GM12878 (cell line): ENCODE data around the gene NEUROD1. TPM values are rescaled to one million over a fixed set of nuclear protein-coding genes. Genes with fewer than 3 reads are reported as not detected.
A peak's percentile ranks its signal among the peaks of the same experiment; 100 is the strongest.

Experiments
- ATAC-seq: fragments of 200-7000 bp; cut with Tn5 transposase; 3 replicates; pipeline ENCODE4 v1.9.1; 2020; ENCODE audit warnings: mild to moderate bottlenecking, moderate library complexity
- BruUV-seq: library from RNA; stranded (reverse); fragments of 400-500 nt; replicated peaks from 2 replicates; lab custom pipeline; 2021; lab: Mats Ljungman, UMichigan
- CTCF ChIA-PET: fragments of 300-600 bp; sonication (Branson Sonifier 250); formaldehyde crosslinking; extraction: SDS; loops from one replicate; lab custom pipeline; 2021; ENCODE audit warnings: inconsistent platforms; lab: Yijun Ruan, JAX
- POLR2A ChIA-PET: fragments of 350-600 bp; formaldehyde crosslinking; extraction: SDS; loops from one replicate; lab custom pipeline; 2021; ENCODE audit warnings: inconsistent platforms; lab: Charles Lee
- RAD21 ChIA-PET: fragments of 300-600 bp; sonication (Branson Sonifier 250); formaldehyde crosslinking; loops from one replicate; lab custom pipeline; 2023; ENCODE audit warnings: antibody characterized with exemption; ENCODE audit not compliant: unreplicated experiment; lab: Charles Lee
- SMC1A ChIA-PET: fragments of 300-600 bp; sonication (Branson Sonifier 250); formaldehyde crosslinking; loops from one replicate; lab custom pipeline; 2023; ENCODE audit not compliant: unreplicated experiment, uncharacterized antibody; lab: Charles Lee
- DNase-seq: peaks from one replicate; pipeline ENCODE4 v3.0.0-alpha.2; 2011; ENCODE audit warnings: low read depth, low spot score
- FAIRE-seq: peaks from 3 replicates; lab custom pipeline; 2011; peaks lifted over from hg19 to GRCh38; lab: Jason Lieb, UNC
- H2AFZ ChIP-seq: 2 replicates; pipeline ENCODE4 v1.6.0; 2011; ENCODE audit warnings: low read depth, low read length, control low read depth; ENCODE audit not compliant: control insufficient read depth
- H3K27ac ChIP-seq: 2 replicates; pipeline ENCODE4 v1.5.1; 2011; ENCODE audit warnings: control low read depth; ENCODE audit not compliant: control insufficient read depth, insufficient read depth
- H3K27me3 ChIP-seq, 2 experiments: replicated peaks in 1 of 2; 2 replicates each; pipeline versions ENCODE4 v1.6.0 to v1.6.1; 2011; ENCODE audit warnings: low read length in 1 of 2; ENCODE audit not compliant: control insufficient read depth in 2 of 2, insufficient read depth in 2 of 2
- H3K36me3 ChIP-seq, 2 experiments: 2 replicates each; pipeline ENCODE4 v1.5.1; 2011; ENCODE audit warnings: low read length in 1 of 2; ENCODE audit not compliant: control insufficient read depth in 2 of 2, insufficient read depth in 2 of 2
- H3K4me1 ChIP-seq: 2 replicates; pipeline ENCODE4 v1.6.1; 2011; ENCODE audit warnings: mild to moderate bottlenecking, low read length, moderate library complexity, mixed read lengths; ENCODE audit not compliant: control insufficient read depth, insufficient read depth
- H3K4me2 ChIP-seq: 2 replicates; pipeline ENCODE4 v1.6.0; 2011; ENCODE audit warnings: control low read depth; ENCODE audit not compliant: control insufficient read depth, insufficient read depth
- H3K4me3 ChIP-seq: fragments of 200-600 bp; sonication (generic); 2 replicates; pipeline ENCODE4 v1.5.1; 2016
- H3K79me2 ChIP-seq: 2 replicates; pipeline ENCODE4 v1.6.0; 2011; ENCODE audit warnings: low read length; ENCODE audit not compliant: control insufficient read depth, insufficient read depth
- H3K9ac ChIP-seq: 2 replicates; pipeline ENCODE4 v1.8.0; 2011; ENCODE audit warnings: low read length, control low read depth, mixed read lengths; ENCODE audit not compliant: control insufficient read depth, insufficient read depth
- H3K9me3 ChIP-seq: replicated peaks from 3 replicates; pipeline ENCODE4 v1.5.1; 2011; ENCODE audit warnings: mild to moderate bottlenecking, low read length; ENCODE audit not compliant: control insufficient read depth, insufficient read depth
- H4K20me1 ChIP-seq: 2 replicates; pipeline ENCODE4 v1.6.0; 2011; ENCODE audit not compliant: control insufficient read depth, insufficient read depth
- BCL11A ChIP-seq: IDR thresholded peaks from 2 replicates; pipeline ENCODE4 v1.6.1; 2011; ENCODE audit warnings: low read depth, low read length
- IKZF2 ChIP-seq, 2 experiments: fragments of 450-650 bp; IDR thresholded peaks; 2 replicates each; pipeline ENCODE4 v1.6.1; 2017; ENCODE audit warnings: mild to moderate bottlenecking in 2 of 2, moderate library complexity in 2 of 2
- NFYA ChIP-seq: IDR thresholded peaks from 2 replicates; pipeline ENCODE4 v1.6.1; 2011; ENCODE audit warnings: low read depth, mild to moderate bottlenecking, low read length, improper control_type of control experiment, borderline replicate concordance
- NFYB ChIP-seq: IDR thresholded peaks from 2 replicates; pipeline ENCODE4 v1.6.1; 2011; ENCODE audit warnings: low read depth, mild to moderate bottlenecking, low read length, improper control_type of control experiment, moderate library complexity; ENCODE audit not compliant: insufficient read depth
- SPI1 ChIP-seq: IDR thresholded peaks from 2 replicates; pipeline ENCODE4 v1.6.1; 2011; ENCODE audit warnings: low read depth, mild to moderate bottlenecking, low read length, moderate library complexity, borderline replicate concordance; ENCODE audit not compliant: insufficient read depth
- SRF ChIP-seq, 2 experiments: IDR thresholded peaks; 2 replicates each; pipeline ENCODE4 v1.6.1; 2011; ENCODE audit warnings: low read depth in 2 of 2, low read length in 2 of 2, mild to moderate bottlenecking in 1 of 2, moderate library complexity in 1 of 2
- ZNF592 ChIP-seq: fragments of 450-650 bp; IDR thresholded peaks from 2 replicates; pipeline ENCODE4 v1.6.1; 2017; ENCODE audit warnings: mild to moderate bottlenecking, moderate library complexity
- WGBS: methylation state at CpG from one replicate; pipeline ENCODE4 v1.1.6; 2016; ENCODE audit warnings: low lambda C conversion rate; ENCODE audit not compliant: insufficient replicate concordance, insufficient coverage; ENCODE audit errors: missing lambda C conversion rate; 5-methylcytosine and 5-hydroxymethylcytosine counted together
- in situ Hi-C: fragments of 300-500 bp; cut with MboI; formaldehyde crosslinking; loops from 9 replicates; pipeline ENCODE4 v1.14.3; 2018; ENCODE audit warnings: mixed read lengths
- intact Hi-C: fragments of 100-400 bp; cut with micrococcal nuclease; formaldehyde crosslinking; loops from one replicate; pipeline ENCODE4 v1.14.2; 2022; ENCODE audit not compliant: unreplicated experiment
- polyA plus RNA-seq, 11 experiments: library from polyadenylated mRNA; depleted of rRNA in 4 of 11; unstranded in 6 of 11; stranded (reverse) in 5 of 11; fragments of >200 nt; fragmentation: Nextera tagmentation in 4 of 11; fragmentation: Illumina TruSeq in 1 of 11; extraction: Ambion mirVana in 4 of 11; extraction: Trizol in 1 of 11; gene quantifications; 1 replicate in 1 of 11; 2 replicates in 10 of 11; pipeline versions ENCODE4 v1.2.1 to v1.2.3, GENCODE V29; 2011 to 2016; ENCODE audit warnings: inconsistent platforms in 2 of 11, missing spikeins in 2 of 11, low read depth in 1 of 11
- total RNA-seq, 4 experiments: library from RNA; depleted of rRNA in 3 of 4; stranded (reverse); fragments of >200 nt in 3 of 4; fragmentation: Illumina TruSeq in 1 of 4; extraction: Trizol in 1 of 4; gene quantifications; 2 replicates each; pipeline versions ENCODE4 v1.2.1 to v1.2.3, GENCODE V29; 2013 to 2021

NEUROD1 gene
- total and polyA plus RNA-seq, 10 of the 15 experiments (the other 5 are each of a cell fraction or from before 2014, with no cell fraction given), result not detected

- no TSS peak for BruUV-seq
- ChIA-PET POLR2A (no interaction called here), RAD21 (interaction anchor here (1.6 kb wide), 1 partner anchor 21 kb away, joined by 6 read pairs; no protein-coding TSS in a partner anchor), SMC1A (interaction anchor here (0.8 to 2.0 kb wide), 4 partner anchors 20 to 227 kb away, joined by 3 to 11 read pairs (median 4); no protein-coding TSS in a partner anchor), CTCF (interaction anchor here (1.0 to 3.0 kb wide), 2 partner anchors 59 to 121 kb away, joined by 3 to 8 read pairs; no protein-coding TSS in a partner anchor)
- ATAC-seq, result no peak
- FAIRE-seq, result no peak
- TF ChIP-seq SRF (IDR thresholded peaks at IDR 0.05; ENCODE audit: low read depth in 2 of 2, low read length in 2 of 2) (no peak), NFYA (no peak), SPI1 (no peak), IKZF2 (IDR thresholded peaks at IDR 0.05) (no peak)
- no peak overlapping the region for H3K4me2 ChIP-seq
- 81% methylated on average over 17 of the region's 17 CpGs for WGBS
- no peaks in the 10 kb centered on the region for H3K79me2 ChIP-seq
- no peaks in the 10 kb centered on the region for H3K9me3 ChIP-seq
- no peaks in the 10 kb centered on the region for H3K36me3 ChIP-seq
- H3K27me3 ChIP-seq, result no peaks in the 10 kb centered on the region
- no peaks in the 10 kb centered on the region for H4K20me1 ChIP-seq
- no peak for DNase-seq
- H3K27ac ChIP-seq, result no peak overlapping the region
- intact Hi-C loops, result no loop called here
- in situ Hi-C loops, result no loop called here
- H3K9ac ChIP-seq, result no peak overlapping the region
- no peak overlapping the region for H3K4me3 ChIP-seq
- H2AFZ ChIP-seq, result no peak overlapping the region
- no peaks in the 10 kb centered on the region for H3K4me1 ChIP-seq
These were observed 14.0 kb upstream of the NEUROD1 start for GRCh38 chr2:181694271-181694670.

GRCh38 chr2:181690860-181691259, 10.5 kb upstream of the NEUROD1 start:
- Histone ChIP-seq H3K27me3 (no peaks in the 10 kb centered on the region), H3K36me3 (no peaks in the 10 kb centered on the region), H4K20me1 (no peaks in the 10 kb centered on the region), H2AFZ (no peak overlapping the region), H3K27ac (no peak overlapping the region), H3K9me3 (no peaks in the 10 kb centered on the region), H3K79me2 (no peaks in the 10 kb centered on the region), H3K4me1 (no peaks in the 10 kb centered on the region), H3K9ac (no peak overlapping the region), H3K4me2 (no peak overlapping the region), H3K4me3 (no peak overlapping the region)
- SMC1A ChIA-PET, result interaction anchor here (0.6 to 1.5 kb wide), 2 partner anchors 25 to 245 kb away, joined by 3 to 7 read pairs; no protein-coding TSS in a partner anchor
- TF ChIP-seq NFYB (peak; percentile 83), BCL11A (no peak), ZNF592 (no peak)
- in situ Hi-C loops, result no loop called here
- POLR2A ChIA-PET, result no interaction called here
- FAIRE-seq, result no peak
- 41% methylated on average over 2 of the region's 2 CpGs for WGBS
- no peak for DNase-seq
- RAD21 ChIA-PET, result no interaction called here
- CTCF ChIA-PET, result interaction anchor here (0.7 to 1.2 kb wide), 2 partner anchors 106 to 315 kb away, joined by 3 read pairs; no protein-coding TSS in a partner anchor
- no peak for ATAC-seq
- intact Hi-C loops, result no loop called here
- BruUV-seq, result no TSS peak
